HG03571 (cell line): Measurements from ENCODE around the gene PHYHIPL.
"Not testable (repeated sequence)": the region's sequence is repeated elsewhere in the genome, so short reads cannot be mapped to it uniquely, and the experiment has no call there.

Experiments
- ATAC-seq: cut with Tn5 transposase; IDR thresholded peaks from one replicate; pipeline ENCODE4 v1.9.1; 2021; ENCODE audit not compliant: unreplicated experiment

PHYHIPL gene

DNA sequence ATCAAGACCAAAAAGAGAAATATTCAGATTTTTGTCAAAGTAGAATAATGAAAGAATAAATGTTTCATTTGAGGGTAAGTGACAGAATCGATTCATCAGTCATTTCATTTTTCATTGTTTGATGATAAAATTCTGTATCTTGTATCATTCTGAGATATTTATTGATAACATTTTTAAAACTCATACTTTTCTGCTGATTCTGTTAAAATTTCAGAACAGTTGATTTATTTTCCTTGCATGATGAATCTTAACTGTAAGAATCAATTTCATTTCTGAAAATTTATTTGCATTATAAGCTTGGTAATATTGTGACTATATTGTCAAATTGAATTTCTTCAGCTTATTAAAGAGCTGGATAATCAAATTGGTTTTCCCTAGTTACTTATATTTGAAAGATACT, 13.9 kb downstream of the PHYHIPL start:
- no peak for ATAC-seq

DNA sequence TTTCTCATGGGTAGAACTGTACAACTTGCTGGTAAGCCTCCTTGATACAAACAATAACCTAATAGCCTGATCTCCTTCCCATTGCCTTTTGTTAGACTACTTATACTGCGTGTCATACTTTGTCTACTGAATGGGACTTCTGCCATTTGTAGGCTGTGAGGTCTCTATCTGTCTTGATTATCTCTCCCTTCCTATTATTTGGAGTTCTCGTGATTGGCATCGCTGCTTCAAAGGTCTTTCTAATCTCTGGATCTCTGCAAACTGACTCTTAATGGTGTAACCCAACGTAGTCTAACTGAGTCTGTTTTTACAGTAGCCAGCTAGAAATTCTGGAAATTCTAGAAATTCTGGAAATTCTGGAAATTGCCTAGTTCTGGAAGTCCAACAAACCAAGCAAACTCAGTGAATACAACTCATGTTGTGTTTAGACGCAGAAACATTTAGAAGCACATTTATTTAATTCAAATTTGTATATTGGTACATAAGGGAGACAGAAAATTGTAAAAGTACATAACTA, 29.8 kb downstream of the PHYHIPL start:
- no peak for ATAC-seq

DNA sequence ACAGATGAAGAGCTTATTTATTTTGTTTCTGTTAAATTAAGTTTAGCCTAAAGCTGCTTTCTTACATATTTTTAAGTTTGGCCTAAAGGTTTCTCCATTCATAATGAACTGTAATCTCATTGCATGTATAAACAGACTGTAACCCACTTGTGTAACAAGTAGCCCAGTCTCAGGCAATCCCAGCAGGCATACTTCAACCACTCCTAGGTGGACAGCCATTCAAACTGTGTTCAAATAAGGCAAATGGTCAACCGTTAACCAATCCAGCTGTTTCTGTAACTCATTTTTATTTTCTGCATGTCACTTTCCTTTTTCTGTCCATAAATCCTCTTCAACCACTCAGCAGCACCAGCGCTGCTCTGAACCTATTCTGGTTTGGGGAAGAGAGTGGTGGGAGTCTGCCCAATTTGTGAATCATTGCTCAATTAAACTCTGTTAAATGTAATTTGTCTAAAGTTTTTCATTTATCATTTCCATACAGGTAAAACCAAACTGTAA, 35.9 kb downstream of the PHYHIPL start:
- ATAC-seq = no peak

DNA sequence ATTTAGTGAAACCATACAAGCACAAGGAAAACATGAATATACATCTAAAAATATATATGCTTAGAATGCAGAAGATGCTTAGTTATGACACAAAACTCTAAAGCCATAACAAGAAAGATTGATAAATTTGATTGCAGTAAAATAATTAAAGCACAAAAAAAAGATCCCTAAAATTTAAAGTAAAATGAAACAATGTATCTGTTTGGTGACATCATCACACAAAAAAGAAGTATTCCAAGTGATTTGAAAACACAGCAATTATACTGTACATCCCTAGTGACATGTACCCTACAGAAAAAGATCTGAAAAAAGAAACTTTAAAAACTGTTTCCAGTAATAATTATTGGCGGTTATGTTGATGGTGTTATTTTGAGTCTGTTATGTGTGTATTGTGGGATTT, 37.7 kb downstream of the PHYHIPL start:
- ATAC-seq = no peak

DNA sequence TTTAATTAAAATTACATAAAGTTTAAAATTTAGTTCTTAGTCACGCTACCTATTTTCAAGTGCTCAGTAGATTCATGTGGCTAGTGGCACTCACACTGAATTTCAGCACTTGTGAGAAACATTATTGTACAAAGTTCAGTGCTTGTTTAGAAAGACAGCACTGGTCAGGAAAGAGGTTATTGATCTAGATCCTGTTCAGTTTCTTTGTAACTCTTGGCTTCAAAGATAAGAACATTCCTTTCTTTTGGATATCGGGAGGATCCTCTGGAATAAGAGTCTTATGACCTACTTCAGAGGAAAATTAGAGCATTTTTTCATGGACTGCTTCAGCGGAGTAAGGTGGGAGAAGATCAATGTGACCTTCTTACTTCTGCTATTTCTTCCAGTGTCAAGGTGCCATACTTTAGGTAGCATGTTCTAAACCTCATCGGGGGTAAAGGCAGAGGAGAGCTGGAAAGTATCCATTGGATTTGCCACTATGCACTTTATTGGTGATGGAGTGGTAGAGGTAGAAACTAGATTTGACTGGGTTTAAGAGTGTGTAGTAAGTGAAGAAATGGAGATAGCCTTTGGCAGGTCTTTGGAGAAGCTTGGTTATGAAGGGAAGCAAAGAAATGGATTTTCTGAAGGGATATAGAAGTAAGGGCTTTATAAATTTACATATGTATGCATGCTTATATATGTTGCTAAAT, 39.9 kb downstream of the PHYHIPL start:
- ATAC-seq = no peak

DNA sequence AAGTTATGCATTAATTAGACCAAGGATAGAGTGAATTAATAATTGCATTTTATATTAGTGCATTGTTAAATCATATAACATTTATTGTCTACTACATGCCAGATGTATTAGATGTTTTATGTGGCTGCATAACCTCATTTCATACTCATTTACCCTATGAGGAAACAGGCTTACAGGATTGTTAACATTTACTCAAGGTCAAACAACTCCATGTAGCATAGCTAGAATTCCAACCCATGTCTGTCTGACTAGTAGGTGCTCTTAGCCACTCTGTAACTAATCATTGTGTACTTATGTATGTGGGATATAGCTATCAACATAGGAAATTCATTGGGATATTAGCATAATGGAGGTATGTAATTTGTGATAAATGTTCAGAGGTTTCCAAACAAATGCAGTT, 46.3 kb downstream of the PHYHIPL start:
- ATAC-seq = no peak

DNA sequence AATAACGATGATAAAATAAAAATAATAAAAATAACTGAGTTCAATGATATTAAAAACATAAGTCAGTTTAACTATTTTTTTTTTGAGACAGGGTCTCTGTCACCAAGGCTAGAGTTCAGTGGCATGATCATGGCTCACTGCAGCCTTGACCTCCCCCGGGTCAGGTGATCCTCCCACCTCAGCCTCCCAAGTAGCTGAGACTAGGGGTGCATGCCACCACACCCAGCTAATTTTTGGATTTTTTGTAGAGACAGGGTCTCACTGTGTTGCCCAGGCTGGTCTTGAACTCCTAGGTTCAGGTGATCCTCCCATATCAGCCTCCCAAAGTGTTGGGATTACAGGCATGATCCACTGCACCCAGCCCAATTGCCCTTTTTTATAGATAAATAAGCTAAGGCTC, 47.2 kb downstream of the PHYHIPL start:
- not testable (repeated sequence) for ATAC-seq

DNA sequence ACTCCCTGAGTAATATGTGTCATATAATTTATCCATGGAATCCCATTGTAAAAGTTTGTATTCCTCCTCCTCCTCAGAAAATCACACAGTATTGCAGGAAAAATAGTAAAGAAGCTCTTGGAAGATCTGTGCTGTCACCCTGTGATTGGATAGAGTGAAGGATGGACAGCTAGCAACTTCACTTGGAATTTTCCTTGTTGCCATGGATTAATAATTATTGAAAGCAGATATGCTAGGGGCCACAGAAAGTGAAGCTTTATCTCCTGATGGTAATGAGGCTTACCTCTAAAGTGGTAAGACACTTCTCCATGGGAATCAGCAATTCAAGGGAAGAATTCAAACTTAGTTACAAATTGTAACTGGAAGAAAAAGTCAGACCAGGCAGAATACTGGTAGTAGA, 48.8 kb downstream of the PHYHIPL start:
- ATAC-seq = no peak

DNA sequence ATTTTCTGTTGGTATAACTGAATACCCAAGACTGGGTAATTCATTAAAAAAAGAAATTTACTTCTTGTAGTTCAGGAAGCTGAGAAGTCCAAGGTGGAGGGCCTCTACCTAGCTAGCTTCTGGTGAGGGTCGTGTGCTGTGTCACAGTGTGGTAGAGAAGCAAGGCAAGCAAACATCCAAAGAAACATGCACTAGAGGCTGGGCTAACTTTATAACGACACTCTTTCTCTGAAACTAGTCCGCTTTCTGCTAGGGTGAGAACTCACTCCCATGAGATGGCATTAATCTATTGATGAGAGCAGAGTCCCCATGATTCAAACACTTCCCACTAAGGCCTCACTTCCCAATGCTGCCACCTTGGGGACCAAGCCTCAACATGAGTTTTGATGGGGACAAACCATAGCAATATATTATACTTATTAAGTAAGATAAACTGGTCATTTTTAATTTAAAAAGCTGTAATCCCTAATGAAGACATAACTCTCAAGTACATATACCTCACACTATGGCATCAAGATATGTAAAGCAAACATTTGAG, 50.8 kb downstream of the PHYHIPL start:
- ATAC-seq = no peak

DNA sequence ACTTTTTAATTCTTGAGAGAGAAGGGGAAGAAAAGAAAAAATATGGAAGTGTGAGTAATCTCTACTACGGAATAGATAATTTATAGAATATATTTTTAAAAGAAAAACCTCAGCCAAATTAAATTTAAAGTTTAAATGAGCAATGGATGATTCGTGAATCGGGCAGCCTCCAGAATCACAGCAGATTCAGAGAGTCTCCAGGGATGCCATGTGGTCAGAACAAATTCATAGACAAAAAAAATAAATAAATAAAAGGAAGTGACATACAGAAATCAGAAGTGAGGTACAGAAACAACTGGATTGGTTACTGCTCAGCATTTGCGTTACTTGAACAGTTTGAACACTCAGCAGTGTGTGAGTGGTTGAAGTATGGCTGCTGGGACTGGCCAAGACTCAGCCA, 53.0 kb downstream of the PHYHIPL start:
- no peak for ATAC-seq

DNA sequence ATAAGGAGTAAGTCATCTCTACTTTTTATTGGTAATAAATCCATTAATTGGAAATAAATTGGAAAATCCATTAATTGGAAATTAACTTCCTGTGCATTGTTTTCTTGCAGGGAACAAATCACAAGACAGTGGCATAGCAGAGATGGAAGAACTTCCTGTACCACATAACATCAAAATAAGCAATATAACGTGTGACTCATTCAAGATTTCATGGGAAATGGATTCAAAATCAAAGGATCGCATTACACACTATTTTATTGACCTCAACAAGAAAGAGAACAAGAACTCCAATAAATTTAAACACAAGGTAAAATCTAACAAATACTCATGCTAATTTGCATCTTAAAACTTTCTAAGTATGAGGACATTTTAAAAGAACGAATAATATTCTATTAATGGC, 57.8 kb downstream of the PHYHIPL start:
- no peak for ATAC-seq

DNA sequence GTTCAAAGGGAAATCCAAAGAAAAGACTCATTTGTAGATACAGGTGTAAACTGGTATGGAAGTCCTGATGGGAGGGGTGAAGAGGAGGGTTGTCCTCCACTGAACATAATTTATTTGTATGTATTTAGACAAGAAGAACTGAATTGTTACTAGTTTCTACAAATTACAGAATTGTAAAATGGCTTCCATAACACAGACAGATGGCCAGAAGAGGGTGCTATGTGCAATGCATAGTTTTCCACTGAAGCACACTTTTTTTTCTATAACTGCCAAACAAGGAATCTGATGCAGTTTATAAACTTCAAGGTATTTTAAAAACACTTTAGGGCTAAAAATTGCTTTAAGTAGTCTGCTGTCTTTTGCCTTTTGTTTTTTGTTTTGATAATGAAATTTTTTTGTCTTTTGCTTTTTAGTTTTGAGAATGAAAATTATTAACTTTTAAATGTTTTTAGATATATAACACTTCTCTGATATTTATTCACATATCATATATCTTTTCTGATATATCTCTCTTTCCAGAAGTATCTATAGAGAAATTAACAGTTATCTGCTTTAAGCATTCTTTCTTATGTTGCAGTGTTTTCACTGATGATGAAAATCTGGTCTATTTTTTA, 58.5 kb downstream of the PHYHIPL start:
- no peak for ATAC-seq

DNA sequence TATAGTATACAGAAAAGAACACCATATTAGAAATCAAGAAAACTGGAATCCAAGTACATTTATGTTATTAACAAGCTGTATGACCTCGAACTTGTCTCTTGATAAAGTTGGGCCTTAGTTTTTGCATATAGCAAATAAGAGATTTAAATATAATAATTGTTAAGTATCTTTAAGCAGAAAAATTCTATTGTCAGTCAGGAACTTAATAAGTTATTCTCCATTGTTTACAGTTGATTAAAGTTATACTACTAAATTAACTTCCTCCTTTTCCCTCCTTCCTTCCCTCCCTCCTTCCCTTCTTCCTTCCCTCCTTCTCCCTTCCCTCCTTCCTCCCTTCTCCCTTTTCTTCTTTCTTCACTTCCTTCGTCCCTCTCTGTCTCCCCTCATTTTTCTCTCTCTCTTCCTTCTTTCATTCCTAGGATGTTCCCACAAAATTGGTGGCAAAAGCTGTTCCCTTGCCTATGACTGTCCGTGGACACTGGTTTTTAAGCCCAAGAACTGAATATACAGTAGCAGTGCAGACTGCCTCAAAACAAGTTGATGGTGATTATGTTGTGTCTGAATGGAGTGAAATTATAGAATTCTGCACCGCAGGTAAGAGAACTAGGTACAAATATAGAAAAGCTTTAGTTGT, 59.7 kb downstream of the PHYHIPL start:
- no peak for ATAC-seq

DNA sequence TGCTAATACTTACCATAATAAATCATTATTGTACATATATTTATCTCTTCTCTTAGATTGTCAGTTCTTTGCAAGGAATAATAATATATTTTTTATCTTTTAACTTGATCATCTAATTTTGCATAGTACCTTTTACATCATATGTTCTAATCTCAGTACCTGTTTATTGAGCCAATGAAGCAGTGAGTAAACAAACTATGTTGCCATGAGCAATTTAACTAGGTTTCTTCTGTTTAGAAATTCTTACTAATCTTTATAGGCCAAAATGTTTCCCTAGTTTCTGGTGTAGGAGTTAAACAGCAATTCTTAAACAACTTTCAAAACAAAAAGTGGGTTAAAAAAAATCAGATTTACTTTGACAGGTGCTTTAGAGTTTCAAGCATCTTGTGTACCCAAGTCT, 61.3 kb downstream of the PHYHIPL start:
- ATAC-seq = no peak

DNA sequence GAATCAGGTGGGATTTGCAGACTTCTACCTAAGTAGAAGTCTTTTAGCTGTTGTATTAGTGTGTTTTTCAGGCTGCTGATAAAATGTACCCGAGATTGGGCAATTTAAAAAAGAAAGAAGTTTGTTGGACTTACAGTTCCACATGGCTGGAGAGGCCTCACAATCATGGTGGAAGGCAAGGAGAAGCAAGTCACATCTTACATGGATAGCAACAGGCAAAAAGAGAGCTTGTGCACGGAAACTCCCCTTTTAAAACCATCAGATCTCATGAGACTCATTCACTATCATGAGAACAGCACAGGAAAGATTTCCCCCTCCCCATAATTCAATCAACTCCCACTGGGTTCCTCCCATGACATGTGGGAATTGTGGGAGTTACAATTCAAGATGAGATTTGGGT, 62.7 kb downstream of the PHYHIPL start:
- ATAC-seq = not testable (repeated sequence)

DNA sequence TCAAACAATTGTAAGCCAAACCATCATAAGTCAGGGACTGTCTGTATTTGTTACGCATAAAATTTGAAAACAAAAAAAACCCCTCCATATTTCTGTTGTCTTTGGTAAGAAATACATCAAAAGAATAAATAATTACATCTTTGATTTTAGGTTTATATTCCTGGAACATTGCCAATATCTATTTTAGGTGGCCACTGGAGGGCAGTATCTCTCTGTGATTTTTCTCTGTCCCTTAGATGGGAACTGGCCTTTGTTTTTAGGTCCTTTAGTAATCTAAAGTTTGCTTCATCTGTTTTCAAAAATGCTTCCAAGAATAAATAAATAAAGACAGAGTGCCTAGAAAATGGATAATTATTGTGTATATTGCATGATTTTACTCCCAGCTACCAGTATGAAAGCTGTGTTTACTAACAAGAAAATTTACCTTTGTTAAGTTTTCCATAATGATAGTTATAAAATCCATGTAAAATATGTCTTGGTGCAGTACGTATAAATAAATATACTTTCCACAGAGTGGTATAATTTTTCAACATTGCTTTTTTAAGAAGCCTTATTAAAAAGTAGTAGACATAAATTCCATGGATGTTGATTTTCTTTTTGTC, 64.2 kb downstream of the PHYHIPL start:
- no peak for ATAC-seq

DNA sequence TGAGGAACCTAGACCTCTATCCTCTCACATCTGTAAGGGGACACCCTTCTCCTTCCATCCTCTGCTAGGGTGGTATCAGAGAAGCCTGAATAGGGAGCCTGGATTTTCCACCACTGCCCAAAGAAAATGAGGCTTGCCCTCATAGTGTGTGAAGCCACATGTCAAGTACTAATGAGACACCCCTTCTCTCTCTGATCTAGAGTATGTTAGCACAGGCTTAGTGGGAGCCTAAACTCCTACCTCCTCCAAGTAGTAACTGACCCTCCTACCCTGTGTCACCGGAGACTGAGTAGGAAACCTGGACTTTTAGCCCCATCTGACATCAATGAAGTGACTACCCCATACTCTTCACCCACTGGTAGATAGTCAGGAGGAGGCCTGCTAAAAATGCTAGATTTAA, 65.6 kb downstream of the PHYHIPL start:
- ATAC-seq = no peak

DNA sequence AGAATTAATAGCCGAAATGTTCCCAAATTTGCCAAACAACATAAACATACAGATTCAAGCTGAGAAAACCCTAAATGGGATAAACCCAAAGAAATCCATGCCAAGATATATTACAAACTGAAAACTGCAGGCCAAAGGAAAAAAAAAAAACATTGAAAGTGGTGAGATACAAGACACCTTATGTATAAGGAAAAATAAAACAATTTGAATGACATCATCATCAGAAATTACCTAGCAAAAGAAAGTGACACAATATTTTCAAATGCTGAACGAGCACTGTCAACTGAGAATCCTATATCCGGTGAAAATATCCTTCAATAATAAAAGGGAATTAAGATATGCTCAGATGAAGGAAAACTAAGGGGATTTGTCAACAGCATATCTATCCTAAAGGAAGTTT, 66.5 kb downstream of the PHYHIPL start:
- ATAC-seq = no peak

DNA sequence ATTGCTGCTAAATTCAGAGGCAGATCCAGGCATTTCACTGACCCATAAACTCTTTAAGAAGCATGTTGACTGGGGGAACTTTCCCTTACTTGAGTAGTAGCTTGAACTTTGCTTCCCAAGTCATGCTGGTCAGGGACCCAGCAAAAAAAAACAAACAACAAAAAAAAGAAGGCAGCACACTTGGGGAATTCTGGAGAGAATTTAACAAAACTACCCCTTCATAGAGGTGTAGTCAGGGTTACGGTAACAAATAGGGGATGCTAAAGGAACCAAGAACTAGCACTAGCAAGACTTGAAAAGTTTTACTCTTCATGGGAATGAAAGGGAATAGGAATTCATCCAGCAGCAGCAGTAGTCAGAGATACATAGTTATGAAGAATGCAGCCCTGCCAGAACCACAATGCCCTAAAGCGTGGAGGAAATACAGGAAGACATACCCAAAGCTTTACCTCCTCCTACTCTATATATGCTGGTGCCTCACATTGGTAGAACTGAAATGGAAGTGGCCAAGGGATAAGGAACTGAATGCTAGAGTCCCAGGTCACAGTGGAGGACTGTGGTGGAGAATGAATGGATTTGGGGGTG, 67.3 kb downstream of the PHYHIPL start:
- ATAC-seq = no peak

DNA sequence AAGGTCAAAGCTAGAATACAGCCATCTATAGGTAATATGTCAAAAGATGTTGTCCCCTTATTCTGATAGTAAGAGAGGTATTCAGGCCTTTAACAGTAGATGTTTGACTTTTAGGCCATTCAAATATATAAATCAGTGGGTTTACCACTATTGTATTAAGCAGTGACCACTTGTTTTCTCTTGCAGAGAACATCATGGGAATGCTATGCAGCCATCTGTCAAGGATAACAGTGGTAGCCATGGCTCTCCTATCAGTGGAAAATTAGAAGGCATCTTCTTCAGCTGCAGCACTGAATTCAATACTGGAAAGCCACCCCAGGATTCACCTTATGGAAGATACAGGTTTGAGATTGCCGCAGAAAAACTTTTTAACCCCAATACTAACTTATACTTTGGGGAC, 68.4 kb downstream of the PHYHIPL start:
- no peak for ATAC-seq

DNA sequence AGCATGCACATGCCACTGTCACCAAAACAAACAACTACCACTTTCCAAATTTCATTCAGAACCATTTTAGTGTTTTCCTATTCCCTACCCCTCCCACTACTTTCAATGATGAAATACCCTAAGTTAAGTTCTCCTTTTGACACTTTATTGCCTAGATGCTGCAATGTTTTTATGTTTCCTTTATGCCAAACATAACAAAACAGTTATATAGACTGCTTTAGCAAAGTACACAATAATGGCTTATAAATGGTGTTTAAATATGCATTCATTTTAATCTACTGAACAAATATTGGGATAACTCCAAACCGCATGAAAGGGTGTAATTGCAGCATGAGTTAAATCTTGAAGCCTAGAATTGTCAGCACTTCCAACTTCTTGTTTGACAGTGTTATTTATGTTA, 69.2 kb downstream of the PHYHIPL start:
- no peak for ATAC-seq
